Measurements from ENCODE around the gene LSS. TPM values are rescaled to one million over a fixed set of nuclear protein-coding genes. Genes with fewer than 3 reads are reported as not detected.
"Not testable (repeated sequence)": the region's sequence is repeated elsewhere in the genome, so short reads cannot be mapped to it uniquely, and the experiment has no call there.

LSS gene
- total and polyA plus RNA-seq, 7 donors = 17.4 to 78.6 (median 51.7) TPM

- intact Hi-C loops (cut with DNase I) = no loop called here
- Histone ChIP-seq H3K27ac (no peak overlapping the region), H3K27me3 (no peaks in the 10 kb centered on the region), H3K4me1 (no peaks in the 10 kb centered on the region), H3K36me3 (peaks cover 9 to 83% (median 48%) of the 10 kb centered on the region in 4 donors), H3K9me3 (no peaks in the 10 kb centered on the region), H3K4me3 (no peak overlapping the region)
- peak; percentile 42 for DNase-seq
- WGBS, 2 donors = 93% methylated on average over 18 of the region's 18 CpGs
- TF ChIP-seq POLR2AphosphoS5 (IDR thresholded peaks at IDR 0.05) = no peak
- no peak for TF ChIP-seq POLR2A (IDR thresholded peaks at IDR 0.05)
- TF ChIP-seq CTCF (IDR thresholded peaks at IDR 0.05) = no peak
- TF ChIP-seq EP300 (IDR thresholded peaks at IDR 0.05) = no peak
Measured at GRCh38 chr21:46205166-46205565, 23.4 kb downstream of the LSS start.

- Histone ChIP-seq H3K9me3 (no peaks in the 10 kb centered on the region), H3K27me3 (no peaks in the 10 kb centered on the region), H3K4me1 (no peaks in the 10 kb centered on the region), H3K36me3 (peaks cover 12 to 77% (median 41%) of the 10 kb centered on the region in 4 donors), H3K4me3 (no peak overlapping the region), H3K27ac (no peak overlapping the region)
- DNase-seq = peak; percentile 33
- intact Hi-C loops (cut with DNase I) = no loop called here
- WGBS, 2 donors = 97 to 98% methylated on average over 8 of the region's 8 CpGs
- TF ChIP-seq POLR2AphosphoS5 (IDR thresholded peaks at IDR 0.05) (no peak), CTCF (IDR thresholded peaks at IDR 0.05) (no peak), POLR2A (IDR thresholded peaks at IDR 0.05) (no peak), EP300 (IDR thresholded peaks at IDR 0.05) (no peak)
Measured at GRCh38 chr21:46203203-46203600, 25.4 kb downstream of the LSS start.

GRCh38 chr21:46202592-46203202, 25.9 kb downstream of the LSS start:
- Histone ChIP-seq H3K4me1 (no peaks in the 10 kb centered on the region), H3K27ac (no peak overlapping the region), H3K4me3 (no peak overlapping the region), H3K36me3 (peaks cover 9 to 77% (median 39%) of the 10 kb centered on the region in 4 donors), H3K9me3 (no peaks in the 10 kb centered on the region), H3K27me3 (no peaks in the 10 kb centered on the region)
- 93 to 94% methylated on average over 6 of the region's 6 CpGs for WGBS, 2 donors
- DNase-seq = peak; percentile 40
- no peak for TF ChIP-seq POLR2AphosphoS5 (IDR thresholded peaks at IDR 0.05)
- no peak for TF ChIP-seq EP300 (IDR thresholded peaks at IDR 0.05)
- TF ChIP-seq CTCF (IDR thresholded peaks at IDR 0.05) = no peak
- TF ChIP-seq POLR2A (IDR thresholded peaks at IDR 0.05) = no peak
- intact Hi-C loops (cut with DNase I) = no loop called here

GRCh38 chr21:46200877-46201803, 27.4 kb downstream of the LSS start:
- H3K4me3 ChIP-seq; intact Hi-C loops (cut with DNase I); H3K9me3 ChIP-seq; H3K4me1 ChIP-seq; H3K27ac ChIP-seq; H3K27me3 ChIP-seq; DNase-seq: not testable (repeated sequence)
- 89 to 96% methylated on average over 3 to 4 of the region's 8 CpGs for WGBS, 2 donors
- peaks cover 7 to 74% (median 29%) of the 10 kb centered on the region in 4 donors for H3K36me3 ChIP-seq
